Adrenal gland (tissue), 5 donors: ENCODE results near the gene LCE6A.

Experiments used
- POLR2A ChIP-seq, 2 donors: fragments of 450-650 bp; IDR thresholded peaks; one replicate each; pipeline ENCODE4 v1.6.1; 2017; ENCODE audit warnings: antibody characterized with exemption in 2 of 2, mild to moderate bottlenecking in 2 of 2, moderate library complexity in 1 of 2
- TF ChIP-seq, protein P1 (sequence below), 6 experiments: fragments of 450-650 bp in 4 of 6; fragments of 200-600 bp in 2 of 6; sonication (generic) in 1 of 6; IDR thresholded peaks; 1 replicate in 5 of 6; 2 replicates in 1 of 6; pipeline versions ENCODE4 v1.5.1 to v1.8.0; 2016 to 2021; ENCODE audit warnings: antibody characterized with exemption in 6 of 6, mild to moderate bottlenecking in 2 of 6, moderate library complexity in 1 of 6
- donor health status: DM: no; HTN: no; CAD: no.

GRCh38 chr1:152866321-152866720, 23.7 kb downstream of the LCE6A start:
- TF ChIP-seq, protein P1, sequence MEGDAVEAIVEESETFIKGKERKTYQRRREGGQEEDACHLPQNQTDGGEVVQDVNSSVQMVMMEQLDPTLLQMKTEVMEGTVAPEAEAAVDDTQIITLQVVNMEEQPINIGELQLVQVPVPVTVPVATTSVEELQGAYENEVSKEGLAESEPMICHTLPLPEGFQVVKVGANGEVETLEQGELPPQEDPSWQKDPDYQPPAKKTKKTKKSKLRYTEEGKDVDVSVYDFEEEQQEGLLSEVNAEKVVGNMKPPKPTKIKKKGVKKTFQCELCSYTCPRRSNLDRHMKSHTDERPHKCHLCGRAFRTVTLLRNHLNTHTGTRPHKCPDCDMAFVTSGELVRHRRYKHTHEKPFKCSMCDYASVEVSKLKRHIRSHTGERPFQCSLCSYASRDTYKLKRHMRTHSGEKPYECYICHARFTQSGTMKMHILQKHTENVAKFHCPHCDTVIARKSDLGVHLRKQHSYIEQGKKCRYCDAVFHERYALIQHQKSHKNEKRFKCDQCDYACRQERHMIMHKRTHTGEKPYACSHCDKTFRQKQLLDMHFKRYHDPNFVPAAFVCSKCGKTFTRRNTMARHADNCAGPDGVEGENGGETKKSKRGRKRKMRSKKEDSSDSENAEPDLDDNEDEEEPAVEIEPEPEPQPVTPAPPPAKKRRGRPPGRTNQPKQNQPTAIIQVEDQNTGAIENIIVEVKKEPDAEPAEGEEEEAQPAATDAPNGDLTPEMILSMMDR (IDR thresholded peaks at IDR 0.05) = no peak
- no peak for TF ChIP-seq POLR2A (IDR thresholded peaks at IDR 0.05)
